ENCODE data around the gene SLC26A6.

SLC26A6 gene

GRCh38 chr3:48639944-48640606 is 4.8 kb upstream of the SLC26A6 start:
- Histone ChIP-seq H3K27me3 (ENCODE audit: control insufficient read depth, insufficient read depth, low read length) (no peaks in the 10 kb centered on the region), H3K4me3 (ENCODE audit: low read depth, low read length) (no peak overlapping the region), H3K36me3 (ENCODE audit: control insufficient read depth, insufficient read depth, low read length) (peaks cover 39% of the 10 kb centered on the region), H3K9ac (ENCODE audit: low read depth, low read length) (no peak overlapping the region), H3K9me3 (ENCODE audit: control insufficient read depth, insufficient read depth, low read length) (no peaks in the 10 kb centered on the region), H3K4me1 (ENCODE audit: control insufficient read depth, insufficient read depth, low read length) (no peaks in the 10 kb centered on the region)

- peaks cover 32% of the 10 kb centered on the region for H3K36me3 ChIP-seq (ENCODE audit: control insufficient read depth, insufficient read depth, low read length)
- no peak overlapping the region for H3K9ac ChIP-seq (ENCODE audit: low read depth, low read length)
- no peak overlapping the region for H3K4me3 ChIP-seq (ENCODE audit: low read depth, low read length)
- no peaks in the 10 kb centered on the region for H3K4me1 ChIP-seq (ENCODE audit: control insufficient read depth, insufficient read depth, low read length)
- H3K27me3 ChIP-seq (ENCODE audit: control insufficient read depth, insufficient read depth, low read length), result no peaks in the 10 kb centered on the region
- H3K9me3 ChIP-seq (ENCODE audit: control insufficient read depth, insufficient read depth, low read length), result no peaks in the 10 kb centered on the region
These were observed 2.0 kb upstream of the SLC26A6 start for GRCh38 chr3:48637305-48637704.

- H3K36me3 ChIP-seq (ENCODE audit: control insufficient read depth, insufficient read depth, low read length), result peaks cover 38% of the 10 kb centered on the region
- peak overlapping the region; percentile 28 for H3K9ac ChIP-seq (ENCODE audit: low read depth, low read length)
These were observed 941 bp upstream of the SLC26A6 start for GRCh38 chr3:48636149-48636655.

GRCh38 chr3:48634661-48635221 is 520 bp downstream of the SLC26A6 start:
- Histone ChIP-seq H3K4me1 (ENCODE audit: control insufficient read depth, insufficient read depth, low read length) (no peaks in the 10 kb centered on the region), H3K9me3 (ENCODE audit: control insufficient read depth, insufficient read depth, low read length) (no peaks in the 10 kb centered on the region), H3K4me3 (ENCODE audit: low read depth, low read length) (peak overlapping the region; percentile 89), H3K27me3 (ENCODE audit: control insufficient read depth, insufficient read depth, low read length) (no peaks in the 10 kb centered on the region), H3K9ac (ENCODE audit: low read depth, low read length) (peak overlapping the region; percentile 81), H3K36me3 (ENCODE audit: control insufficient read depth, insufficient read depth, low read length) (peaks cover 44% of the 10 kb centered on the region)

More at GRCh38 chr3:48636149-48636655, 941 bp upstream of the SLC26A6 start:
- peak overlapping the region; percentile 89 for H3K4me3 ChIP-seq (ENCODE audit: low read depth, low read length)
- H3K4me1 ChIP-seq (ENCODE audit: control insufficient read depth, insufficient read depth, low read length), result no peaks in the 10 kb centered on the region
- no peaks in the 10 kb centered on the region for H3K9me3 ChIP-seq (ENCODE audit: control insufficient read depth, insufficient read depth, low read length)
- H3K27me3 ChIP-seq (ENCODE audit: control insufficient read depth, insufficient read depth, low read length), result no peaks in the 10 kb centered on the region

- no peaks in the 10 kb centered on the region for H3K9me3 ChIP-seq (ENCODE audit: control insufficient read depth, insufficient read depth, low read length)
- H3K4me1 ChIP-seq (ENCODE audit: control insufficient read depth, insufficient read depth, low read length), result no peaks in the 10 kb centered on the region
- peaks cover 47% of the 10 kb centered on the region for H3K36me3 ChIP-seq (ENCODE audit: control insufficient read depth, insufficient read depth, low read length)
- H3K27me3 ChIP-seq (ENCODE audit: control insufficient read depth, insufficient read depth, low read length), result no peaks in the 10 kb centered on the region
- no peak overlapping the region for H3K4me3 ChIP-seq (ENCODE audit: low read depth, low read length)
- H3K9ac ChIP-seq (ENCODE audit: low read depth, low read length), result no peak overlapping the region
These were observed 1.5 kb downstream of the SLC26A6 start for GRCh38 chr3:48633743-48634142.

- Histone ChIP-seq H3K9me3 (ENCODE audit: control insufficient read depth, insufficient read depth, low read length) (no peaks in the 10 kb centered on the region), H3K27me3 (ENCODE audit: control insufficient read depth, insufficient read depth, low read length) (no peaks in the 10 kb centered on the region), H3K9ac (ENCODE audit: low read depth, low read length) (no peak overlapping the region), H3K36me3 (ENCODE audit: control insufficient read depth, insufficient read depth, low read length) (peaks cover 51% of the 10 kb centered on the region), H3K4me3 (ENCODE audit: low read depth, low read length) (no peak overlapping the region), H3K4me1 (ENCODE audit: control insufficient read depth, insufficient read depth, low read length) (no peaks in the 10 kb centered on the region)
These were observed 2.0 kb downstream of the SLC26A6 start for GRCh38 chr3:48633256-48633655.

GRCh38 chr3:48631516-48632448 is 3.5 kb downstream of the SLC26A6 start:
- Histone ChIP-seq H3K4me1 (ENCODE audit: control insufficient read depth, insufficient read depth, low read length) (no peaks in the 10 kb centered on the region), H3K9me3 (ENCODE audit: control insufficient read depth, insufficient read depth, low read length) (no peaks in the 10 kb centered on the region), H3K9ac (ENCODE audit: low read depth, low read length) (no peak overlapping the region), H3K27me3 (ENCODE audit: control insufficient read depth, insufficient read depth, low read length) (no peaks in the 10 kb centered on the region), H3K36me3 (ENCODE audit: control insufficient read depth, insufficient read depth, low read length) (peaks cover 66% of the 10 kb centered on the region), H3K4me3 (ENCODE audit: low read depth, low read length) (no peak overlapping the region)

- Histone ChIP-seq H3K9ac (ENCODE audit: low read depth, low read length) (no peak overlapping the region), H3K27me3 (ENCODE audit: control insufficient read depth, insufficient read depth, low read length) (no peaks in the 10 kb centered on the region), H3K9me3 (ENCODE audit: control insufficient read depth, insufficient read depth, low read length) (no peaks in the 10 kb centered on the region), H3K36me3 (ENCODE audit: control insufficient read depth, insufficient read depth, low read length) (peaks cover 75% of the 10 kb centered on the region), H3K4me1 (ENCODE audit: control insufficient read depth, insufficient read depth, low read length) (no peaks in the 10 kb centered on the region), H3K4me3 (ENCODE audit: low read depth, low read length) (no peak overlapping the region)
These were observed 4.4 kb downstream of the SLC26A6 start for GRCh38 chr3:48630833-48631232.

GRCh38 chr3:48630407-48630806 is 4.9 kb downstream of the SLC26A6 start:
- H3K4me1 ChIP-seq (ENCODE audit: control insufficient read depth, insufficient read depth, low read length), result no peaks in the 10 kb centered on the region
- no peak overlapping the region for H3K9ac ChIP-seq (ENCODE audit: low read depth, low read length)
- H3K36me3 ChIP-seq (ENCODE audit: control insufficient read depth, insufficient read depth, low read length), result peaks cover 79% of the 10 kb centered on the region

GRCh38 chr3:48629894-48630293 is 5.4 kb downstream of the SLC26A6 start:
- Histone ChIP-seq H3K36me3 (ENCODE audit: control insufficient read depth, insufficient read depth, low read length) (peaks cover 82% of the 10 kb centered on the region), H3K4me1 (ENCODE audit: control insufficient read depth, insufficient read depth, low read length) (no peaks in the 10 kb centered on the region), H3K9me3 (ENCODE audit: control insufficient read depth, insufficient read depth, low read length) (no peaks in the 10 kb centered on the region), H3K27me3 (ENCODE audit: control insufficient read depth, insufficient read depth, low read length) (no peaks in the 10 kb centered on the region), H3K9ac (ENCODE audit: low read depth, low read length) (no peak overlapping the region), H3K4me3 (ENCODE audit: low read depth, low read length) (no peak overlapping the region)

More at GRCh38 chr3:48630407-48630806, 4.9 kb downstream of the SLC26A6 start:
- Histone ChIP-seq H3K9me3 (ENCODE audit: control insufficient read depth, insufficient read depth, low read length) (no peaks in the 10 kb centered on the region), H3K27me3 (ENCODE audit: control insufficient read depth, insufficient read depth, low read length) (no peaks in the 10 kb centered on the region), H3K4me3 (ENCODE audit: low read depth, low read length) (no peak overlapping the region)

- Histone ChIP-seq H3K9me3 (ENCODE audit: control insufficient read depth, insufficient read depth, low read length) (no peaks in the 10 kb centered on the region), H3K9ac (ENCODE audit: low read depth, low read length) (no peak overlapping the region), H3K36me3 (ENCODE audit: control insufficient read depth, insufficient read depth, low read length) (peaks cover 77% of the 10 kb centered on the region), H3K4me1 (ENCODE audit: control insufficient read depth, insufficient read depth, low read length) (no peaks in the 10 kb centered on the region), H3K4me3 (ENCODE audit: low read depth, low read length) (no peak overlapping the region), H3K27me3 (ENCODE audit: control insufficient read depth, insufficient read depth, low read length) (no peaks in the 10 kb centered on the region)
These were observed 6.8 kb downstream of the SLC26A6 start for GRCh38 chr3:48628277-48629017.
